Measurements from ENCODE around the gene FAR2. TPM values are rescaled to one million over a fixed set of nuclear protein-coding genes. Genes with fewer than 3 reads are reported as not detected.

Gene FAR2
- polyA plus RNA-seq, 3 donors, result 14.8 to 38.0 (median 35.8) TPM

- no peak for DNase-seq
- Histone ChIP-seq H3K4me3 (replicated peaks in 1 of 3; ENCODE audit: low read depth in 2 of 3, low read length in 3 of 3) (no peak overlapping the region), H3K79me2 (ENCODE audit: insufficient read depth, low read length) (peaks cover 83% of the 10 kb centered on the region), H3K27me3 (ENCODE audit: control insufficient read depth in 2 of 2, insufficient read depth in 2 of 2, low read length in 2 of 2) (no peaks in the 10 kb centered on the region), H4K20me1 (ENCODE audit: insufficient read depth, low read length) (peaks cover 3% of the 10 kb centered on the region), H3K9ac (ENCODE audit: insufficient read depth, low read length, poor library complexity, severe bottlenecking) (no peak overlapping the region), H3K36me3 (replicated peaks in 1 of 2; ENCODE audit: control insufficient read depth in 1 of 2, insufficient read depth in 2 of 2, low read length in 2 of 2) (peaks cover 8 to 23% of the 10 kb centered on the region in 2 donors), H3K9me3 (replicated peaks in 1 of 2; ENCODE audit: control insufficient read depth in 1 of 2, insufficient read depth in 1 of 2, low read length in 2 of 2) (no peaks in the 10 kb centered on the region), H3K4me2 (replicated peaks; ENCODE audit: extremely low read depth, low read length, poor library complexity, severe bottlenecking) (no peak overlapping the region), H2AFZ (ENCODE audit: insufficient read depth, low read depth, low read length, poor library complexity, severe bottlenecking) (no peak overlapping the region), H3K27ac (ENCODE audit: low read depth in 1 of 2, low read length in 2 of 2) (no peak overlapping the region), H3K4me1 (ENCODE audit: control insufficient read depth in 1 of 2, insufficient read depth in 2 of 2, low read length in 2 of 2) (peaks cover 9 to 10% of the 10 kb centered on the region in 2 donors)
- intact Hi-C loops (cut with micrococcal nuclease), result no loop called here
- 89% methylated on average over 2 of the region's 2 CpGs for WGBS (ENCODE audit: insufficient coverage)
- Mint-ChIP-seq H3K4me1 (peaks cover 13% of the 10 kb centered on the region), H3K9me3 (peaks cover 0 to 2% (median 0%) of the 10 kb centered on the region in 7 donors), H3K36me3 (peaks cover 14 to 17% of the 10 kb centered on the region in 2 donors), H3K4me3 (no peak overlapping the region), H3K27ac (no peak overlapping the region), H3K27me3 (ENCODE audit: low read depth in 3 of 3) (peaks cover 0 to 1% (median 0%) of the 10 kb centered on the region in 3 donors)
- TF ChIP-seq, protein P1, sequence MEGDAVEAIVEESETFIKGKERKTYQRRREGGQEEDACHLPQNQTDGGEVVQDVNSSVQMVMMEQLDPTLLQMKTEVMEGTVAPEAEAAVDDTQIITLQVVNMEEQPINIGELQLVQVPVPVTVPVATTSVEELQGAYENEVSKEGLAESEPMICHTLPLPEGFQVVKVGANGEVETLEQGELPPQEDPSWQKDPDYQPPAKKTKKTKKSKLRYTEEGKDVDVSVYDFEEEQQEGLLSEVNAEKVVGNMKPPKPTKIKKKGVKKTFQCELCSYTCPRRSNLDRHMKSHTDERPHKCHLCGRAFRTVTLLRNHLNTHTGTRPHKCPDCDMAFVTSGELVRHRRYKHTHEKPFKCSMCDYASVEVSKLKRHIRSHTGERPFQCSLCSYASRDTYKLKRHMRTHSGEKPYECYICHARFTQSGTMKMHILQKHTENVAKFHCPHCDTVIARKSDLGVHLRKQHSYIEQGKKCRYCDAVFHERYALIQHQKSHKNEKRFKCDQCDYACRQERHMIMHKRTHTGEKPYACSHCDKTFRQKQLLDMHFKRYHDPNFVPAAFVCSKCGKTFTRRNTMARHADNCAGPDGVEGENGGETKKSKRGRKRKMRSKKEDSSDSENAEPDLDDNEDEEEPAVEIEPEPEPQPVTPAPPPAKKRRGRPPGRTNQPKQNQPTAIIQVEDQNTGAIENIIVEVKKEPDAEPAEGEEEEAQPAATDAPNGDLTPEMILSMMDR (IDR thresholded peaks at IDR 0.05), result no peak
Measured at GRCh38 chr12:29376118-29376517, 227.0 kb downstream of the FAR2 start.

DNA sequence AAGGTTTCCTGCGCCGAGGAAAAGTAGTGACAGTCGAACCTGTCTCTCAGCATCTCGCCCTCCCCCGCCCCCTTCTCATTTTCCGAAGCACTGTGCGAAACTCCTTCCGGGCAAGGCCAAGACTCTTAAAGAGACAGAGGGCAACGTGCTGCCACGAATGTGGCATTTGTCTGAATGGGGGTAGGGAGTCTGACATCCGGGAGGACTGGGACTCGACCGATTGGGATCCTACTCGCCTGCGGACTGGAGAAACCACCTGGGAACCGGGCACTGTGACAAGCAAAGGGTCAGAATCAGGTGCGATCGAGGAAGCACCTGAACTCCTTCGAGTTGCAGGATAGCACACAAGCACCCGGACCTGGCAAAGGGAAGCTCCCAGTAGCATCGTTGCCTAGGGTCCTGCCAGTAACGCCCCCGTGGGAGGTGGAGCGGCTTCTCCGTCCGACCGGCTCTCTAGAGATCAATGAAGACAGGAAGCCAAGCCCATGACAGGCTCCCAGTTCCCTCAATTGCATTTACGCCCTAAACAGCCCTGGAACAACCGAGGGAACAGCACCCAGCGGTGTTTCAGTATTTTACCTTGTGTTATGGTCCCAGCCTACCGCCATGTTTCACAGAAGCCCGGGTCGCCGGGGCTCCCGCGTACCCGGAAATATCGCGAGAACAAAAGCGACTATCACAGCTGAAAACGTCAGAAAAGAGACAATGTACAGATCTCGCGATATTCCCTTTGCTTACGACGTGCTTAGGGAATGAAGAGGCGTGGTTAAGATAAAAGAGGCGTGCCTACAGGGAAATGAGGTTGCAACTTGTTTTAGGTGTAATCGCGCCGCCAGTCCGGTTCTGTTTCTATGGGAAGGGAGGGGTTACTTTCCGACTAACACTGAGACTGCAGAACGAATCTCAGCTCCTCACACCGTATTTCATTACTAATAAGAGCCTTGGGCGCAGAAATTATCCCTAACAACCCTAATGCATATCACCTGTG lies 231.8 kb downstream of the FAR2 start, which contains the start of gene ERGIC2:
ERGIC2 (minus strand) TSS at position 637 of the 988 bp plus-strand sequence. CDS start 9,539 bp downstream, outside the sequence.
- WGBS (ENCODE audit: insufficient coverage), result 0% methylated on average over 45 of the region's 55 CpGs
- TF ChIP-seq, protein P1 (IDR thresholded peaks at IDR 0.05), result no peak
- H3K4me1 Mint-ChIP-seq, result peaks cover 15% of the 10 kb centered on the region

More for the DNA sequence above, 231.8 kb downstream of the FAR2 start, which contains the start of gene ERGIC2:
- H3K27me3 ChIP-seq (ENCODE audit: control insufficient read depth in 2 of 2, insufficient read depth in 2 of 2, low read length in 2 of 2), result no peaks in the 10 kb centered on the region
- peaks cover 49% of the 10 kb centered on the region for H3K79me2 ChIP-seq (ENCODE audit: insufficient read depth, low read length)
- peaks cover 12 to 16% of the 10 kb centered on the region in 2 donors for H3K4me1 ChIP-seq (ENCODE audit: control insufficient read depth in 1 of 2, insufficient read depth in 2 of 2, low read length in 2 of 2)
- Mint-ChIP-seq H3K27me3 (ENCODE audit: low read depth in 3 of 3) (peaks cover 0 to 11% (median 0%) of the 10 kb centered on the region in 3 donors), H3K9me3 (peaks cover 0 to 12% (median 3%) of the 10 kb centered on the region in 7 donors), H3K27ac (peak within 1 kb of the TSS; percentile 89 to 95 (median 94)), H3K36me3 (peaks cover 7 to 11% of the 10 kb centered on the region in 2 donors), H3K4me3 (peak within 1 kb of the TSS; percentile 93 to 96)
- intact Hi-C loops (cut with micrococcal nuclease), result loop anchor here (2.0 to 5.0 kb wide), 2 partner anchors 46 to 48 kb away; no protein-coding TSS in a partner anchor
- no peaks in the 10 kb centered on the region for H3K9me3 ChIP-seq (replicated peaks in 1 of 2; ENCODE audit: control insufficient read depth in 1 of 2, insufficient read depth in 1 of 2, low read length in 2 of 2)
- H3K36me3 ChIP-seq (replicated peaks in 1 of 2; ENCODE audit: control insufficient read depth in 1 of 2, insufficient read depth in 2 of 2, low read length in 2 of 2), result peaks cover 3 to 14% of the 10 kb centered on the region in 2 donors
- peak within 1 kb of the TSS; percentile 99 for H2AFZ ChIP-seq (ENCODE audit: insufficient read depth, low read depth, low read length, poor library complexity, severe bottlenecking)
- H3K27ac ChIP-seq (ENCODE audit: low read depth in 1 of 2, low read length in 2 of 2), result peak within 1 kb of the TSS; percentile 87 to 96
- peak within 1 kb of the TSS; percentile 89 for H3K4me2 ChIP-seq (replicated peaks; ENCODE audit: extremely low read depth, low read length, poor library complexity, severe bottlenecking)
- H3K4me3 ChIP-seq (replicated peaks in 1 of 3; ENCODE audit: low read depth in 2 of 3, low read length in 3 of 3), result peak within 1 kb of the TSS; percentile 94 to 98 (median 95)
- H4K20me1 ChIP-seq (ENCODE audit: insufficient read depth, low read length), result no peaks in the 10 kb centered on the region
- DNase-seq, result peak; percentile 95 to 98 (median 96)
- peak within 1 kb of the TSS; percentile 94 for H3K9ac ChIP-seq (ENCODE audit: insufficient read depth, low read length, poor library complexity, severe bottlenecking)

Data from CD14-positive monocyte (primary cell).